ENCODE results near the gene NTMT1.

The NTMT1 gene

GRCh38 chr9:129637673-129638439, 11.9 kb downstream of the NTMT1 start:
- no peak for DNase-seq

- DNase-seq: no peak
Observed at GRCh38 chr9:129639034-129639630, 13.2 kb downstream of the NTMT1 start.

GRCh38 chr9:129639756-129640085, 13.8 kb downstream of the NTMT1 start:
- DNase-seq: no peak

- no peak for DNase-seq
Observed at GRCh38 chr9:129640086-129640870, 14.3 kb downstream of the NTMT1 start.

DNA sequence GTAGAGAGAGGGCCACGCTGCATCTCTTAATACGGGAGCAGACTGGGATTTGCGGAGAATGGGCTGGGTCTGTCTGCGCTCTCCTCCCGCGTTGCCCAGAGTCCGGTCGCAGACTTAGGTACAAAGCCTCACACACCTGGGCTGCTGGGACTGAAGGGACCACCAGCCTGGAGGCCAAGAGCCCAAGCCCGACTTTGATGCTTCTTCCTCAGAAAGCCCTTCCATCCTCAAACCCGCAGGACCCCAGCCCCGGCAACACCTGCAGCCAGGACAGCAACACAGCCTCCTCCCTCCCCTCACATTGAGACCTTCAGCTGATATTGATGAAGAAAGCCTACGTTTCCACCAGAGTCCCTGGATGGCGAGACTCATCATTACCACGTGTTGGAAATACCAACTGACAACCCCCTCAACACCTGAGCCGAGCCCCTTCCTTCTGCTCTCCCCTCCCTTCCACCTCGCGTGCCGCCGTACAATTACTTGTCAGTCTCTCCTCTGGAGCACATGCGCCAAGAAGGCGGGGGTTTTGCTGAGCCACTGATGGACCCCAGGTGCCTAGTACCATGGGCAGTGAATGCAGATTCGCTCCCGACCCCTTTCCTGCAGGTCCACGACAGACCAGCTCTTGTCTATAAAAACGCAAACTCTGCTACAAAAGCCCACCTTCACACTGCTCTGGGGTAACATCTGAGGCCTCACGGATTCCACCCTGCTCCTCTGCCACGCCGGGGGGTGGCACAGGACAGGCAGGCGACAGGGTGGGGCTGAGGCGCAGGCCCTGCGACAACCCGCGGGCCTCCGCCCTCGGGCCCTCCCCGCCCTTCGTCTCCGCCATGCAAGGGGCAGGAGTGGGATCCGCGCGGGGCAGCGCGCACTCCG, 15.1 kb downstream of the NTMT1 start:
- DNase-seq: no peak

GRCh38 chr9:129641750-129642585, 16.0 kb downstream of the NTMT1 start, which contains the start of gene ASB6:
Gene ASB6 (minus strand): TSS chr9:129642151. CDS start chr9:129641999, 152 bp downstream.
- peak; percentile 89 to 92 for DNase-seq

- no peak for DNase-seq
Observed at GRCh38 chr9:129643706-129644105, 17.7 kb downstream of the NTMT1 start.

DNA sequence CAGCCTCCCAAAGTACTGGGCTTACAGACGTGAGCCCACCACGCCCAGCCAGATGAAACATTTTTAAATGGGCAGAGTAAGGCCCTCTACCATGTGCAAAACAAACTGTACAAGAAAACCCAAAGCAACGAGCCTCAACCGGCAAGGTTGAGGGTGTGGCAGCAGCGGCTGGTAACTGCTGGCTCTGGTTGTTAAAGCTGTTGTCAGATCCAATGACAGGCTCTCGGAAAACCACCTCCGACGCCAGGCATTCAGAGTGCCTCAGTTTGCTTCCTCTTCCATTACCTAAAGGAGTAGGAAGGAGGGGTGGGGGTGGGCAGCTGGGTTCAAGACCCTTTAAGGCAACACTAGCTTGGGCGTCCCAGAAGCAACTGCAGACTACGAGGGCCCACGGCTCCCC, 18.4 kb downstream of the NTMT1 start:
- DNase-seq: no peak

- DNase-seq: no peak
Observed at GRCh38 chr9:129644902-129645301, 18.9 kb downstream of the NTMT1 start.

- DNase-seq: no peak
Observed at GRCh38 chr9:129646252-129646651, 20.3 kb downstream of the NTMT1 start.

GRCh38 chr9:129646654-129647053, 20.7 kb downstream of the NTMT1 start:
- DNase-seq: no peak

DNA sequence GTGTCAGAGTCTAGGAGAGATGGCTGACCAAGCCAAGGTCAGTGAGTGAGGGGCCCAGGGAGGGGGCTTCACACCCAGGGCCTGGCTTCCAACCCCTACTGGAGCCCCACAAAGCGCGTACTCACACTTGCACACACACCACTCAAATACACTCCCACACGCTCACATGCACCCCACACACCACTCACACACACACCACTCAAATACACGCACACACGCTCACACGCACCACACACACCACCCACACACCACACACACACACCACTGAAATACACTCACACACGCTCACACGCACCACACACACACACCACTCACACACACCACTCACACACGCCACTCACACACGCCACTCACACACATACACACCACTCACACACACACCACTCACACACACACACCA, 21.7 kb downstream of the NTMT1 start:
- DNase-seq: no peak

- DNase-seq: no peak
Observed at GRCh38 chr9:129648092-129648763, 22.3 kb downstream of the NTMT1 start.

DNA sequence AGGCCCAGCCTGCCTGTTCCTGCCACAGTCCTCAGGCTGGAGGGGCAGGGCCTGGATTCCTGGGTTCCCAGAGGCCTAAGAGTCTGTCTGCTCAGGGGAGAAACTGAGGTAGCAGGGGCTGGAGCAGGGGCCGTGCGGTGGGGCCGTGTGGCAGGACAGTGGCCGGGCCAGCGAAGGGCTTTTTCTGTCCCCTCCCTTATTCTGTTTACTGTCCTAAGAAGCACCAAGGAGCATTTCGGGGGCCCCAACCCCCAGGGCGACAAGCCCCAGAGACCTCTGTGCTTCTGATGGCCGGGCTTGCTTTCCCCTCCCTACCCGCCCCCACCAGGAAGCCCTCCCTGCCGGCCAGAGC, 22.8 kb downstream of the NTMT1 start:
- no peak for DNase-seq

DNA sequence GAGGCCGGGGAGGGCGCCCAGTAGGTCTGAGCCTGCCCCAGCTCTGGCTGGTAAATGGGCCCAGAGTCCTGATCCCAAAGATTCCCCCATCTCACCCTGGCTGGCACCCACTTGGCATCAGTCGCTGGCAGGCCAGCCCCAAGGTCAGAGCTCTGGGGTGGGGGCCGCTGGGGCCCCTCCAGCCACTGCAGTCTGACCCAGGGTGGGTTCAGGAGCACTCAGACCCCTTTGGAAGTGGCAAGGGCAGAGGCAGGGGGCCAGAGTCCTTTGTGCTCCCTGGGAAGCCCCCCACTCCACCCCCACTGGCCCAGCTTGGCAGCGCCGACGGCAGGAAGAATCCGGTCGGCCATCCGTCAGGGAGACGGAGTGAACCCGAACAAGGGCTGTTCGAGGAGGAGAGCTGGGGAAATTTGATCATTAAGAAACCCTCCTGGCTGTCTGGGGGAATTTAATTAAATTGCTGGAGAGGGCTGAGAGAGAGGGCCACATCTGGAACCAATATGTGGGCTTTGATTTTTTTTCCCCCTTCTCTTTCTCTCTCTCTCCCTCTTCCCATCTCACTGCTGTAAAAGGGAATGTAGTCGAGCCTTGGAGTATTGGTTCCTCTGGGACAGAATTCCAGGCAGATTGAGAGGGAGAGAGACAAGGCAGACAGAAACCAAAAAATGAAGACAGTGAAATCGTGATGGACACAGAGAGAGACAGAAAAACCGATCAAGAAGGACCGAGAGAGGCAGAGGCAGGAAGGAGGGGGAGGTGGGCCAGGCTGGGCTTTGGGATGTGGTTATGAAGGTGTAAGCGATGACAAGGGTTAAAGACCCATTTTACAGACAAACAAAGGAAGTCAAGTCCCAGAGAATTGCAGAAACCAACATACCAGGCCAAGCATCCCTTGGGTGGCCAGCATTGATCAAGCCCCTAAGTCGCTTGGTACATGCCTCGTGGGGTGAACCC, 24.0 kb downstream of the NTMT1 start:
- no peak for DNase-seq

GRCh38 chr9:129650680-129651235, 24.8 kb downstream of the NTMT1 start:
- no peak for DNase-seq

DNA sequence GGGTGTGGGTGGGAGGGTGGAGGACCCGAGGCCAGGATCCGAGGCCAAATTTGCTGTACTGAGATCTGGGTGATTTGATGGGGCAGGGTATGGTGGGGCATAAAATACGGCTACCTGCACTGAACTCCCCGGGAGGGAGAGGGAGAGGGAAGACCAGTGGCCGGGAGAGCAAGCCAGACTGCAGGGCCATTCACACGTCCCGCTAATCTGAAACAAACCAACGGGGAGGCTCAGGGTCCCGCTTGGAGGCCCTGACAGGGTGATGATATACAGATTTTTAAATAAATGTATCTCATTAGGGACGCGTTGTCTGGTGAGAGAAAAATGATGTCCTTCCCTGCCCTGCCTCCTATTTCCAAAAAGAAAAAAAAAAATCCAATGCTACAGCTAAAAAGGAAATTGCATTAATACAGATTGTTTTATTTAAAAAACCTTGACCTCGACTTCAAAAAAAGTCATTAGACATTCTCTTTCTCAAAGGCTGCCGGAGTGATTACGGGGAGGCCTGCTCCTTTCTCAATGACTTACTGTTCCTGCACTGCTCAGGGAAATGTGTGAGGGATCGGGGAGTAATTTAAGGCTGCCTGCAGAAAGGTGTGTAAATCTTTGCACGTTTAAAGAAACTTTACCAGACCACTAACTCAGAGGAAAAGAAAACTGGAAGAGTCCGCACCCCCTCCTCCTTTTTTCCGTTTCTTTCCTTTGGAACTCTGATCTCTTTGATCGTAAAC, 28.0 kb downstream of the NTMT1 start:
- DNase-seq: no peak

DNA sequence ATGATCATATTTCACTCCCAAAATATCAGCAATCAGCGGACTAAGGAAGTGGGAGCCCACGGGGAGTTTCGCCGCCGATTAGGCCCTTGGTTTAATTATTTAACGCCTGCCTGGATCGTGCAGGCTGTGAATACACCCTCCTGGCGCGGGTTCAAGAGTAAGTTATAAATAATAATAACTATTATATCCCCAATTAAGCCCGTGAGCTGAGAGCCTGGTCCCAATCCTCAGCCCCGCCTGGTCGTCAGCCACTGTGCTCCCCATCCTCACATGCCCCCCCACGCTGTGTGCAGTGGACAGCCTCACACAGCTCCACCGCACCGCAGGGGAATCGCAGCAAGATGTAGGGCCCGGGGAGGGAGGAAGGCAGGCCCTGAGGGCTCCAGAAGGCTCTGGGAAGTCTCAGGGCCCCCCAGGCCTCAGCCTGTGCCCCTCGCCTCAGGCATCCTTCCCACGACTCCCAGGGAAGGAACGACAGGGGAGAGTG, 28.6 kb downstream of the NTMT1 start:
- no peak for DNase-seq

GRCh38 chr9:129655154-129655553, 29.2 kb downstream of the NTMT1 start:
- no peak for DNase-seq

Measured in Kasumi-1 (cell line).